GM12878 (cell line): ENCODE data around the gene NPDC1.

ENCODE experiments used
- CTCF ChIP-seq, 3 experiments: IDR thresholded peaks in 2 of 3; conservative IDR thresholded peaks in 1 of 3; 2 replicates each; pipeline ENCODE4 v1.5.1; 2011; ENCODE audit warnings: low read depth in 3 of 3, low read length in 3 of 3, mild to moderate bottlenecking in 3 of 3, control low read depth in 2 of 3, moderate library complexity in 2 of 3, inconsistent platforms in 1 of 3, mixed read lengths in 1 of 3; ENCODE audit not compliant: control insufficient read depth in 2 of 3, insufficient read depth in 1 of 3; ENCODE audit errors: extremely low read depth in 1 of 3
- POLR2AphosphoS5 ChIP-seq: IDR thresholded peaks from 2 replicates; pipeline ENCODE4 v1.6.1; 2011; ENCODE audit warnings: mild to moderate bottlenecking, low read length, inconsistent platforms
- YY1 ChIP-seq: IDR thresholded peaks from 2 replicates; pipeline ENCODE4 v1.6.1; 2011; ENCODE audit warnings: low read depth, mild to moderate bottlenecking, low read length
- ZNF274 ChIP-seq: IDR thresholded peaks from one replicate; pipeline ENCODE4 v1.8.0; 2011; ENCODE audit not compliant: insufficient read length, insufficient read depth

GRCh38 chr9:137041124-137041523 lies 4.9 kb downstream of the NPDC1 start:
- no peak for TF ChIP-seq POLR2AphosphoS5
- no peak for TF ChIP-seq CTCF (IDR thresholded peaks at IDR 0.05 in 2 of 3, conservative IDR thresholded peaks at IDR 0.05 in 1 of 3; ENCODE audit: control insufficient read depth in 2 of 3, extremely low read depth in 1 of 3, insufficient read depth in 1 of 3, low read depth in 3 of 3, low read length in 3 of 3)
- TF ChIP-seq YY1, result no peak
- TF ChIP-seq ZNF274, result no peak
